ENCODE data around the gene WDR70. TPM values are rescaled to one million over a fixed set of nuclear protein-coding genes. Genes with fewer than 3 reads are reported as not detected.
"Not testable (repeated sequence)": the region's sequence is repeated elsewhere in the genome, so short reads cannot be mapped to it uniquely, and the experiment has no call there.

Gene WDR70
- total RNA-seq (2021; fragmentation: NEBNext Ultra II Directional; extraction: Animal tissue kit (Norgen Biotek cat#: 25700)) = 37.4 and 38.4 TPM in 2 replicates
- 8.5 and 10.6 TPM in 2 replicates for polyA plus RNA-seq (2011; rRNA removed)
- polyA plus RNA-seq (2011; cell fraction: cytosol; rRNA removed) = 14.9 TPM
- polyA plus RNA-seq (2011; cell fraction: nucleus; rRNA removed) = 18.0 TPM
- polyA plus RNA-seq (2012, experiment 1 of 2) = 23.5 to 40.2 TPM (median 31.2 TPM) in 4 replicates
- 4.3 TPM for polyA plus RNA-seq (2012, experiment 2 of 2)
- polyA plus RNA-seq (2013, experiment 1 of 2) = 29.5 TPM
- polyA plus RNA-seq (2013, experiment 2 of 2) = 30.3 TPM
- 17.9 and 19.4 TPM in 2 replicates for polyA minus RNA-seq (2011; rRNA and poly(A)+ RNA removed)
- polyA minus RNA-seq (2011; cell fraction: cytosol; rRNA and poly(A)+ RNA removed) = 20.1 TPM
- polyA minus RNA-seq (2011; cell fraction: nucleus; rRNA and poly(A)+ RNA removed) = 24.2 TPM
- long read RNA-seq, experiment 1, partial matches to known transcripts = 9 of 15 reads
- long read RNA-seq, experiment 1, other reads (novel, unspliced or antisense) = 2 of 15 reads
- long read RNA-seq, experiment 2, transcript WDR70-201 (18 exons, 2,983 nt) = major isoform, 29 of 35 reads
- long read RNA-seq, experiment 2, partial matches to known transcripts = 3 of 35 reads
- long read RNA-seq, experiment 2, other reads (novel, unspliced or antisense) = 3 of 35 reads

GRCh38 chr5:37379100-37379628, at the start of gene WDR70:
Gene WDR70 (plus strand): TSS chr5:37379318. CDS start chr5:37379368, 50 bp downstream.
- not testable (repeated sequence) for H2BK15ac ChIP-seq (ENCODE audit: low read length); H2AK5ac ChIP-seq (ENCODE audit: low read depth, low read length); H3K4ac ChIP-seq (replicated peaks; ENCODE audit: insufficient read length, low read depth, low read length); H3K27me3 ChIP-seq (replicated peaks in 1 of 4; ENCODE audit: control insufficient read depth in 3 of 4, extremely low read depth in 1 of 4, insufficient read depth in 3 of 4, low read length in 3 of 4); FAIRE-seq; H3K27ac ChIP-seq (ENCODE audit: low read depth, low read length); H3K23me2 ChIP-seq (ENCODE audit: low read depth, low read length); H3K36me3 ChIP-seq (ENCODE audit: control insufficient read depth in 2 of 4, insufficient read depth in 4 of 4, low read length in 3 of 4); H4K91ac ChIP-seq (replicated peaks; ENCODE audit: insufficient read length, low read length); H4K20me1 ChIP-seq (replicated peaks in 1 of 2; ENCODE audit: control insufficient read depth in 1 of 2, insufficient read depth in 2 of 2, low read length in 2 of 2); H4K8ac ChIP-seq (ENCODE audit: extremely low read depth, insufficient read depth, low read length); H2BK20ac ChIP-seq (ENCODE audit: low read length); H4K5ac ChIP-seq (ENCODE audit: insufficient read length, low read depth, low read length); H3K9me3 ChIP-seq (ENCODE audit: insufficient read depth in 2 of 2, low read depth in 1 of 2, low read length in 1 of 2); H3K56ac ChIP-seq (replicated peaks; ENCODE audit: insufficient read length, low read depth, low read length); H2BK120ac ChIP-seq (replicated peaks; ENCODE audit: low read depth, low read length); H3K14ac ChIP-seq (ENCODE audit: insufficient read length); H3K4me1 ChIP-seq (replicated peaks in 1 of 4; ENCODE audit: control insufficient read depth in 3 of 4, insufficient read depth in 4 of 4, low read length in 3 of 4); H2BK12ac ChIP-seq (ENCODE audit: low read depth, low read length); H2AFZ ChIP-seq (ENCODE audit: low read length); H3K23ac ChIP-seq (ENCODE audit: insufficient read length); H2BK5ac ChIP-seq (ENCODE audit: low read depth, low read length); H3K79me2 ChIP-seq (ENCODE audit: control insufficient read depth in 1 of 2, insufficient read depth in 2 of 2, low read length in 2 of 2); H3K79me1 ChIP-seq (ENCODE audit: low read depth, low read length); H3K18ac ChIP-seq (ENCODE audit: extremely low read depth, low read length)
- WGBS, 2 experiments (ENCODE audit: extremely low coverage in 1 of 2, insufficient coverage in 1 of 2, insufficient read length in 1 of 2, insufficient replicate concordance in 2 of 2, low coverage in 1 of 2, low lambda C conversion rate in 2 of 2, missing lambda C conversion rate in 1 of 2) = 1% methylated on average over 25 of the region's 39 CpGs; no CpG with 5 or more reads in 1 of the 2 experiments
- Histone ChIP-seq H3K4me2 (ENCODE audit: insufficient read depth in 1 of 2, low read depth in 2 of 2, low read length in 2 of 2) (peak within 1 kb of the TSS; percentile 16 to 64), H3K4me3 (ENCODE audit: extremely low read depth in 1 of 4, insufficient read depth in 2 of 4, low read depth in 3 of 4, low read length in 4 of 4) (peak within 1 kb of the TSS; percentile 60 to 83 (median 62)), H3K9ac (replicated peaks in 1 of 4; ENCODE audit: extremely low read depth in 1 of 4, low read depth in 3 of 4, low read length in 3 of 4) (peak within 1 kb of the TSS in 3 of 4 experiments; percentile 26 to 41 (median 29); a peak in 2 of 7 replicates)
- POLR2A ChIA-PET (ENCODE audit: partially characterized antibody) = interaction anchor here (1.0 to 3.9 kb wide), 3 partner anchors 9 to 13 kb away, joined by 3 to 19 read pairs (median 4); partner anchors contain the start of gene NUP155
- CTCF ChIA-PET (ENCODE audit: partially characterized antibody) = interaction anchor here (0.6 to 1.7 kb wide), 8 partner anchors 8 to 1599 kb away, joined by 3 to 6 read pairs (median 3); partner anchors contain the start of gene NUP155
- DNase-seq (ENCODE audit: low read depth in 1 of 2, low spot score in 2 of 2) = peak; percentile 79 to 83
- TF ChIP-seq GABPA (IDR thresholded peaks at IDR 0.05; ENCODE audit: borderline replicate concordance, insufficient read depth, low read length) (peak; percentile 70; the same call in 1 of the 2 replicates), SIN3A (conservative IDR thresholded peaks at IDR 0.05 in 1 of 2, IDR thresholded peaks at IDR 0.05 in 1 of 2; ENCODE audit: low read depth in 1 of 2, low read length in 2 of 2) (peak in 1 of 2 experiments; percentile 87; a peak in 2 of 4 replicates), POLR2A (IDR thresholded peaks at IDR 0.05; ENCODE audit: control extremely low read depth in 1 of 2, low read depth in 2 of 2, low read length in 2 of 2) (peak; percentile 63 to 81), JUND (IDR thresholded peaks at IDR 0.05; ENCODE audit: low read length) (0 out of 2 replicates have a peak, but pooled peaks have one; percentile 8), TBP (IDR thresholded peaks at IDR 0.05; ENCODE audit: low read depth, low read length) (peak; percentile 95), TAF1 (IDR thresholded peaks at IDR 0.05; ENCODE audit: low read depth, low read length) (peak; percentile 95)
- TF ChIP-seq, protein P1, sequence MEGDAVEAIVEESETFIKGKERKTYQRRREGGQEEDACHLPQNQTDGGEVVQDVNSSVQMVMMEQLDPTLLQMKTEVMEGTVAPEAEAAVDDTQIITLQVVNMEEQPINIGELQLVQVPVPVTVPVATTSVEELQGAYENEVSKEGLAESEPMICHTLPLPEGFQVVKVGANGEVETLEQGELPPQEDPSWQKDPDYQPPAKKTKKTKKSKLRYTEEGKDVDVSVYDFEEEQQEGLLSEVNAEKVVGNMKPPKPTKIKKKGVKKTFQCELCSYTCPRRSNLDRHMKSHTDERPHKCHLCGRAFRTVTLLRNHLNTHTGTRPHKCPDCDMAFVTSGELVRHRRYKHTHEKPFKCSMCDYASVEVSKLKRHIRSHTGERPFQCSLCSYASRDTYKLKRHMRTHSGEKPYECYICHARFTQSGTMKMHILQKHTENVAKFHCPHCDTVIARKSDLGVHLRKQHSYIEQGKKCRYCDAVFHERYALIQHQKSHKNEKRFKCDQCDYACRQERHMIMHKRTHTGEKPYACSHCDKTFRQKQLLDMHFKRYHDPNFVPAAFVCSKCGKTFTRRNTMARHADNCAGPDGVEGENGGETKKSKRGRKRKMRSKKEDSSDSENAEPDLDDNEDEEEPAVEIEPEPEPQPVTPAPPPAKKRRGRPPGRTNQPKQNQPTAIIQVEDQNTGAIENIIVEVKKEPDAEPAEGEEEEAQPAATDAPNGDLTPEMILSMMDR (IDR thresholded peaks at IDR 0.05; ENCODE audit: control extremely low read depth in 1 of 3, insufficient read depth in 1 of 3, low read depth in 1 of 3, low read length in 3 of 3) = peak; percentile 68 to 78 (median 68)
